Upper lobe of left lung (tissue), 4 donors: Measurements from ENCODE around the gene KRT25.

Experiments
- CTCF ChIP-seq, 6 experiments: fragments of 450-650 bp in 4 of 6; fragments of 200-600 bp in 2 of 6; sonication (generic) in 2 of 6; IDR thresholded peaks; one replicate each; pipeline ENCODE4 v1.5.1; 2016 to 2019; ENCODE audit warnings: antibody characterized with exemption in 6 of 6
- EP300 ChIP-seq, 4 donors: sonication (generic); formaldehyde crosslinking; IDR thresholded peaks; one replicate each; pipeline ENCODE4 v1.5.1; 2017; ENCODE audit warnings: antibody characterized with exemption in 4 of 4, control low read depth in 2 of 4
- POLR2A ChIP-seq, 4 donors: fragments of 450-650 bp; IDR thresholded peaks; one replicate each; pipeline ENCODE4 v1.5.1; 2016 to 2017; ENCODE audit warnings: antibody characterized with exemption in 4 of 4, mild to moderate bottlenecking in 2 of 4

- TF ChIP-seq CTCF (IDR thresholded peaks at IDR 0.05) (no peak), POLR2A (IDR thresholded peaks at IDR 0.05) (no peak), EP300 (IDR thresholded peaks at IDR 0.05) (no peak)
These were observed 1.3 kb downstream of the KRT25 start for GRCh38 chr17:40753804-40754203.
